GM19238 (cell line): ENCODE results near the gene SLC52A1.

ENCODE experiments used
- DNase-seq: peaks from one replicate; pipeline ENCODE4 v3.0.0; 2011; ENCODE audit warnings: low spot score; ENCODE audit not compliant: insufficient read length

The SLC52A1 gene

DNA sequence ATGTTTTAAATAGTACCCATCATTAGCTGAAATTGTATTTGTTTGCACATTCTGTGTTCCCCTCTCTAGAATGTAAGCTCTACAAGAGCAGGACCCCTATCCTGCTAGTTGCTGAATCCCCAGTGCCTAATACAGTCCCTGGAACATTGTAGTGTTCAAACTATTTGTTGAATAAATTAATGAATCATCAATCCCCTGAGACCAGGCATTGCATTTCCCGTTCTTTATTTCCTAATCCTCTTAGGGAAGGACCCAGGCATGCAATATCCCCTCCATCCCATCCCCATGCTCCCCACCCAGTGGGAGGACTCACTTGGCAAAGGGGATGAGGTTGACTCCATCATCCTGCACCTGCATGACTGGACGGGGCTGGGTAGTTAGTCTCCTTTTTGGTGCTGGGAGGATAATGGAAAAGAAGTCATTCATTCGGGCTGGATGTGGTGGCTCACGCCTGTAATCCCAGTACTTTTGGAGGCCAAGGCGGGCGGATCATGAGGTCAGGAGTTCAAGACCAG is 41.1 kb downstream of the SLC52A1 start:
- DNase-seq, result no peak

DNA sequence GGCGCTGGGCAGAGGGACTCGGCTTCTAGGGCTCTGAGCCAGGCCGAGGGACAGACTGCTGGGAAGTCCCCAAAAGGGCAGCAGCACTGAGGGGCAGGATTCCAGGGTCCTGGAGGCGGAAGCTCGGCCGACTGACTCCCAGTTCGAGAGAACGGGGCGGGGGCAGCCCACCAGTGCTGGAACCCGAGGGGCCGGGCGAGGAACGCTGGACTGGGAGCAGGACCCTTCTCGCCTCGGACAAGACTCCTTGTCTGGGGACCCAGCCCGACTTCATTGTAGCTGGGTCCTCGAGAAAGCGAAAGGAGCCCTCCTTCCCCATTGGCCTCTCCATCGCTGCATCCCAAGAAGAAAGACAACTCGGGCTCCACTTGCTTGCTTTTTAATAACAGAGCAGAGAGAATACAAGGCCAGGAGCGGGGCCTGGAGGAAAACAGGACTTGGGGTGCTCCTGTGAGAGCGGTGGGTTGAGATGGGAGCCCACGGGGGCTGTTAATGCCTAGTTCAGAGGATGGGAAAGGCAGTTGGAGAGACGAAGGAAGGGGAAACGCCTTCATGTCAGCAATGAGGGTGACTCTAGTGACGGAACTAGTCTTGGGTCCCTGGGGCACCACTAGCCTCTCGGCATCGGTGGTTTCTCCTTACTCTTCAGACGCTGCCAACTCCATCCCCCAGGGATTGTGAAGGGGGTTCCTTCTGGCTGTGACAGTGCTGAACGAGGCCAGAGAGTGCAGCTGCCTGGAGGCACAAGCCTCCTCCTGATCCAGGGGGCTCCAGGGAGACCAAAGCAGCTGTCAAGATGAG is 47.3 kb downstream of the SLC52A1 start:
- DNase-seq, result no peak

DNA sequence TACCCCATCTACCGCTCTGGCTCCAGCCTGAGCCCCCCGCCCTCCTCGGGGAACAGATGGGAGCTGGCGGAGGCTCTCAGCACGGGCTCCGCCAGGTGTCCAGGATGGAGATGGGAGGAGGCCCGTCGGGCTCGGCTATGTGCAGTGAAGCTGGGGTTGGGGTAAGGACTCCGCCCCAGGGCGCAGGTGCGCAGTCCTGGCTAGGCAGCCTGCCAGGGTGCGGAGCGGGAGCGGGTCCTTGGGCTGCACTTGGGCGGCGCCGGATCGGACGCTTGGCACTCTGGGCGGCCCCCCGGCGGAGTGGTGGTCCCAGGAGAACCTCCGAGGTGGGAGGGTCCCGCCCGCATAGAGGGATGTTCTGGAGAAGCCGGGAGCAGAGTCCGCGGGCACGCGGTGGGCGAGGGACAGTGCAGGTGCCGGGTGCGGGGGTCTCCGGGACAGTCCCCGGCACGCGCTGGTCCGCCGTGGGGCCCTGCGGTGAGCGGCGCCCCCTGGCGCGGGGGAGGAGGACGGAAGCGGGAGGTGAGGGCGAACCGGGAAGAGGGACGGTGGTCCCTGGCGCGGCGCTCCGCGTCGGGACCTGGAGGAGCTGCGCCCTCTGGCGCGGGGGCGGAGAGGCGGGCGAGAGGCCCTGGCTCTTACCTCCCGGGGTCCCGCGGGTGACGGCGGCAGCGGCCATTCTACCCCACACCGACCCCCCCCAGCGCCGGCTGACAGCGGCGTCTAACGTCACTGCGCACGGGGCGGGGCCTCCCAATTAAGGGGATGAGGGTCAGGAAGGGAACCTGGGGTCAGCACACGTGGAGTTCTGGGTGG is 48.1 kb downstream of the SLC52A1 start, which contains the start of gene CAMTA2:
Gene CAMTA2, minus strand, starts transcription at position 725 of the 816 bp plus-strand sequence. CDS start 1,453 bp downstream, outside the sequence.
- DNase-seq, result peak; percentile 82

DNA sequence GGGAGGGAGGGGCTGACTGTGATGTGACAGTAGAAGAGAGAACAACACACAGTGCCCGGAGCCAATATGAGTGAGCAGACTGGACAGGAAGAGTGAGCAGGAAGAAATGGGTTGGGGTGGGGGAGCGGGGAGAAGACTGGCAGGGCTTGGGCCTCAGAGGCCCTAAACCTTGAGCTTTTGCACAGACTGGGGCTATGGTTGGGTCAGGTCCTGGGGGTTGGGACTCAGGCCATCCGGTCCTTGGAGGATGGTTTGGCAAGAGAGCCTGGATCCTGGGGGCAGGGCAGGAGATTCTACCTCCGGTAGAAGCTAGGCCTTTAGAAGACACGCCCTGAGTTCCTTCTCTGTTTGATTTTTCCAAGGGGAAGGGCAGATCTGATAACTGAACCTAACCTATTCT is 48.8 kb downstream of the SLC52A1 start:
- no peak for DNase-seq
